Pancreas (tissue), 10 donors: ENCODE data around the gene DSCAML1. TPM values are rescaled to one million over a fixed set of nuclear protein-coding genes. Genes with fewer than 3 reads are reported as not detected.

Experiments used
- ATAC-seq, 4 donors: fragments of 200-7000 bp; cut with Tn5 transposase; one replicate each; pipeline versions ENCODE4 v1.8.0 to v1.9.1; 2020; ENCODE audit warnings: mild to moderate bottlenecking in 4 of 4, moderate library complexity in 4 of 4
- DNase-seq, 6 donors: peaks; one replicate each; pipeline ENCODE4 v3.0.0-alpha.2; 2020
- FAIRE-seq: peaks from 2 replicates; lab custom pipeline; 2012; peaks lifted over from hg19 to GRCh38; lab: Jason Lieb, UNC
- H3K27ac ChIP-seq, 4 donors: fragments of 200-600 bp; sonication (generic); 1 replicate in 3 of 4; 2 replicates in 1 of 4; pipeline versions ENCODE4 v1.5.0 to v1.8.0; 2020
- H3K27me3 ChIP-seq, 4 donors: fragments of 200-600 bp; one replicate each; pipeline ENCODE4 v1.8.0; 2021
- H3K36me3 ChIP-seq, 3 donors: fragments of 200-600 bp; sonication (generic) in 1 of 3; one replicate each; pipeline versions ENCODE4 v1.5.0 to v1.8.0; 2020 to 2021
- H3K4me1 ChIP-seq, 3 donors: fragments of 200-600 bp; one replicate each; pipeline ENCODE4 v1.8.0; 2021
- H3K4me3 ChIP-seq, 4 donors: fragments of 200-600 bp; sonication (generic) in 2 of 4; one replicate each; pipeline versions ENCODE4 v1.5.0 to v1.8.0; 2020 to 2021
- H3K9me3 ChIP-seq, 4 donors: fragments of 200-600 bp; one replicate each; pipeline ENCODE4 v1.8.0; 2021
- WGBS, 2 donors: extraction: QIAGEN DNeasy Blood & Tissue Kit; methylation state at CpG; one replicate each; pipeline ENCODE4 v1.1.7; 2013; 5-methylcytosine and 5-hydroxymethylcytosine counted together
- intact Hi-C, 3 donors: fragments of 100-400 bp; cut with DNase I; formaldehyde crosslinking; loops; one replicate each; pipeline versions ENCODE4 v1.11.1 to v1.14.2; 2022
- polyA plus RNA-seq, 2 donors: library from polyadenylated mRNA; stranded (reverse); fragments of 200-250 nt; gene quantifications; one replicate each; pipeline ENCODE4 v1.2.3, GENCODE V29; 2013
- total RNA-seq, 6 donors: library from RNA; stranded (reverse); fragmentation: NEBNext Ultra II Directional in 4 of 6; extraction: Animal tissue kit (Norgen Biotek cat#: 25700) in 4 of 6; gene quantifications; one replicate each; pipeline versions ENCODE4 v1.2.1 to v1.2.4, GENCODE V29; 2021 to 2023
- TF ChIP-seq, protein P1 (sequence below), 4 donors: fragments of 200-600 bp; sonication (generic) in 3 of 4; IDR thresholded peaks; one replicate each; pipeline versions ENCODE4 v1.5.0 to v1.8.0; 2021; ENCODE audit warnings: antibody characterized with exemption in 4 of 4
- donor health status: healthy with polysubstance abuse.
- donor health status: DM: no; HTN: no; CAD: no; lungs with moderate emphysema.
- donor health status: DM: no; HTN: no; CAD: no.
- donor health status: control.
- donor health status: control.
- donor health status: Bipolar disorder and iron deficiency.
- donor health status: DM: yes; HTN: yes; CAD: no.
- donor health status: DM: no; HTN: no; CAD: no.
- donor health status: DM: no; HTN: no; CAD: no.
- donor health status: DM: yes; HTN: yes; CAD: no.

DSCAML1 gene
- total and polyA plus RNA-seq, 8 donors, result 0.69 to 2.7 (median 1.8) TPM

DNA sequence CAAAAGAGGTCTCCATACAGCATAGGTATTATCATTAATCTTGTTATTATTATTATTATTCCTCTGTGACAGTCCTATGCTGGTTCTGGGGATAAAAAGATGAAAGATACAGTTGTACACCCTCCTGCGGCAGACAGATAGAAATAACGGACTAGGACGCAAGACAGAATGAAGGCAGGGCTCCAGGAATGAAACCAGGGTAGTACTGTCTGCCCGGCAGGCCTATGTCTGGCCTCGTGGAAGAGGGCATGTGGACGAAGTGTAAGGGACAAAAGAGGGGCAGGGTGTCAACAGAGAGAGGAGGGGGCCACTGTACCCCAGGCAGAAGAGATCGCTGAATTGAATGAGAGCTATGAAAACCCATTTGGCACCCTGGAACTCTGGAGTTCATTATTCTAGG is 25.2 kb downstream of the DSCAML1 start:
- Histone ChIP-seq H3K27ac (no peak overlapping the region), H3K36me3 (no peaks in the 10 kb centered on the region), H3K4me3 (no peak overlapping the region), H3K27me3 (no peaks in the 10 kb centered on the region), H3K9me3 (no peaks in the 10 kb centered on the region), H3K4me1 (no peaks in the 10 kb centered on the region)
- FAIRE-seq, result no peak
- 81 to 83% methylated on average over 7 of the region's 7 CpGs for WGBS, 2 donors
- TF ChIP-seq, protein P1, sequence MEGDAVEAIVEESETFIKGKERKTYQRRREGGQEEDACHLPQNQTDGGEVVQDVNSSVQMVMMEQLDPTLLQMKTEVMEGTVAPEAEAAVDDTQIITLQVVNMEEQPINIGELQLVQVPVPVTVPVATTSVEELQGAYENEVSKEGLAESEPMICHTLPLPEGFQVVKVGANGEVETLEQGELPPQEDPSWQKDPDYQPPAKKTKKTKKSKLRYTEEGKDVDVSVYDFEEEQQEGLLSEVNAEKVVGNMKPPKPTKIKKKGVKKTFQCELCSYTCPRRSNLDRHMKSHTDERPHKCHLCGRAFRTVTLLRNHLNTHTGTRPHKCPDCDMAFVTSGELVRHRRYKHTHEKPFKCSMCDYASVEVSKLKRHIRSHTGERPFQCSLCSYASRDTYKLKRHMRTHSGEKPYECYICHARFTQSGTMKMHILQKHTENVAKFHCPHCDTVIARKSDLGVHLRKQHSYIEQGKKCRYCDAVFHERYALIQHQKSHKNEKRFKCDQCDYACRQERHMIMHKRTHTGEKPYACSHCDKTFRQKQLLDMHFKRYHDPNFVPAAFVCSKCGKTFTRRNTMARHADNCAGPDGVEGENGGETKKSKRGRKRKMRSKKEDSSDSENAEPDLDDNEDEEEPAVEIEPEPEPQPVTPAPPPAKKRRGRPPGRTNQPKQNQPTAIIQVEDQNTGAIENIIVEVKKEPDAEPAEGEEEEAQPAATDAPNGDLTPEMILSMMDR (IDR thresholded peaks at IDR 0.05), result no peak
- no peak for ATAC-seq
- DNase-seq, result no peak
- intact Hi-C loops, result no loop called here

DNA sequence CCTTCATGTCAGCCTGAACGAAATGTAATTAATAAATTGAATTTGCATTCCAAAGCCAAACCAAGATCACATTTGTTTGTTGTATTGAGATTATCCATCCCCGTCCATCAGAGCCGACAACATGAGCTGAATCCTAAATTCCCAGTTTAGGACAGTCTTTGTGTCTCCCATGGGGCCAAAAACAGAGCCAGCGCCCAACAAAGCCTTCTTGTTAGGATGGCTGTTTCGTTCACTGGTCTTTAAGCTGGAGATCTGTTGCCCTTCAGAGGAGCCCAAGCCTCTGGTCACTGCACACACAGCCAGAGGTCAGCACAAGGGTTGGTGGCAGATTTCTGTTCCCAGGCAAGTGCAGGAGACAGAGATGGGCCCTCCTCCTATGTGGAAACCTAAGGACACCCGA is 25.8 kb downstream of the DSCAML1 start:
- Histone ChIP-seq H3K4me1 (no peaks in the 10 kb centered on the region), H3K27me3 (no peaks in the 10 kb centered on the region), H3K9me3 (no peaks in the 10 kb centered on the region), H3K36me3 (no peaks in the 10 kb centered on the region), H3K4me3 (no peak overlapping the region), H3K27ac (no peak overlapping the region)
- ATAC-seq (no peak), DNase-seq (no peak), FAIRE-seq (no peak)
- intact Hi-C loops, result no loop called here
- TF ChIP-seq, protein P1 (IDR thresholded peaks at IDR 0.05), result no peak
- WGBS, 2 donors, result 70 to 73% methylated on average over 6 of the region's 6 CpGs

DNA sequence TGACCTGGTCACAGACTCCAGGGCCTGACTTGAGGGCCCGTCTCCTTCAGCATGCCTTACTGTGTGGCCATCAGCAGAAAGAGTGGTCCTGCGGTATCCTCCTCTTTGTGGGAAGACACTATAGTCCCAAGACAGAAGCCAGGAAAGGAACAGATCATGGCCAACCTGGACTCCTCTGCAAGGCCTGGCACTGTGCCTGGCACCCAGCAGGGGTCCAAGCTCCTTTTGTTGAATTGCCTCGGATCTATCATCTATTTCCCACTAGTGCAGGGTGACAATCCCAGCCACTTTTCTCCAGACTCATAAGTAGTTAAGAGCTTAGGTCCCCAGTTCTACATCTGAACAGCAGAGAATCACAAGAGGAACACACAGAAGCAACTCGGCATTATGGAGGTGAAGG is 27.0 kb downstream of the DSCAML1 start:
- FAIRE-seq (no peak), DNase-seq (no peak), ATAC-seq (no peak)
- intact Hi-C loops, result no loop called here
- no peaks in the 10 kb centered on the region for H3K4me1 ChIP-seq
- no peaks in the 10 kb centered on the region for H3K27me3 ChIP-seq
- H3K36me3 ChIP-seq, result no peaks in the 10 kb centered on the region
- TF ChIP-seq, protein P1 (IDR thresholded peaks at IDR 0.05), result no peak
- no peaks in the 10 kb centered on the region for H3K9me3 ChIP-seq
- H3K27ac ChIP-seq, result no peak overlapping the region
- WGBS, 2 donors, result 75 to 86% methylated on average over 4 of the region's 4 CpGs
- H3K4me3 ChIP-seq, result no peak overlapping the region

DNA sequence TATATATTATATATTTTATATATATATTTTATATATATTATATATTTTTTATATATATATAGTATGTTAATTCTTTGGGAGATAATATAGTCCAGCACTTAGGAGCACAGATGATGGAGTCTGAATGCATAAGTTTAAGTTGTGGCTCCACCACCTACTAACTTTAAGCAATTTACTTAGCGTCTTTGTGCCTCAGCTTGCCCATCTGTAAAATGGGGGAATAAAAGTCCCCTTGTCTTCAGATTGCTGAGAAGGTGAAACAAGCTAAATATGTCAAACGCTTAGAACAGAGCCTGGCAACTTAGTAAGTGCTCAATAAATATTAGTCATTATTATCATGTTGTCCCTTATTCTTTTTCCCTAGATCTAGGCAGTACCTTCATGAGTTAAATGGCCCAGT is 27.5 kb downstream of the DSCAML1 start:
- no peak overlapping the region for H3K4me3 ChIP-seq
- ATAC-seq (no peak), FAIRE-seq (no peak), DNase-seq (no peak)
- H3K36me3 ChIP-seq, result no peaks in the 10 kb centered on the region
- TF ChIP-seq, protein P1 (IDR thresholded peaks at IDR 0.05), result no peak
- H3K27me3 ChIP-seq, result no peaks in the 10 kb centered on the region
- H3K9me3 ChIP-seq, result no peaks in the 10 kb centered on the region
- intact Hi-C loops, result no loop called here
- H3K27ac ChIP-seq, result no peak overlapping the region
- WGBS, 2 donors, result 87 to 95% methylated on average over 2 of the region's 2 CpGs
- H3K4me1 ChIP-seq, result no peaks in the 10 kb centered on the region

DNA sequence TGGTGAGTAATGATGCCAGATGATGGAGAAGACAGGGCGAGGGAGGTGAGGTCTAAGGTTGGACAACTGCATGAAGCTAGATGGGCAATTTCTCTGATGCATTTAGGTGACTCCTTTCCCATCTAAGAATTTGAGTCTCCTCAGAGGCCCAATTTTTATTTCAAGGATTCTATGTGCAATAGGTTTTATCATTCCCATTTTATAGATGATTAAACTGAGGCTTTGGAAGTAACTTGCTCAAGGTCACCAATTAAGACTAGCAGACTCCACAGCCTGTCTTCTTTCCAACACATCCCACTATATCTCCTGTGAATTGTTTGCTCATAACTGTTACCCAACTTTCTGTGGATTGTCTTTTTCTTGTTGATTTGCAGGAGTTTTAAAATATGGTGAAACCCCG is 28.5 kb downstream of the DSCAML1 start:
- no peak for FAIRE-seq
- no peak for ATAC-seq
- TF ChIP-seq, protein P1 (IDR thresholded peaks at IDR 0.05), result no peak
- no peak overlapping the region for H3K27ac ChIP-seq
- no peaks in the 10 kb centered on the region for H3K27me3 ChIP-seq
- no peaks in the 10 kb centered on the region for H3K36me3 ChIP-seq
- no peaks in the 10 kb centered on the region for H3K4me1 ChIP-seq
- no peaks in the 10 kb centered on the region for H3K9me3 ChIP-seq
- no peak for DNase-seq
- H3K4me3 ChIP-seq, result no peak overlapping the region
- intact Hi-C loops, result no loop called here
- WGBS, 2 donors, result 82 to 91% methylated on average over 2 of the region's 2 CpGs
